ENCODE measurements around the gene ANKH.

ANKH gene

GRCh38 chr5:14708551-14708950 lies 163.0 kb downstream of the ANKH start:
- DNase-seq: no peak

- no peak for DNase-seq
Observed at GRCh38 chr5:14707811-14708390, 163.7 kb downstream of the ANKH start.

- no peak for DNase-seq
Observed at GRCh38 chr5:14706615-14707021, 165.0 kb downstream of the ANKH start.

GRCh38 chr5:14705556-14705955 lies 166.0 kb downstream of the ANKH start:
- no peak for DNase-seq

- DNase-seq: no peak
Observed at GRCh38 chr5:14702238-14702839, 169.2 kb downstream of the ANKH start.

GRCh38 chr5:14701556-14701955 lies 170.0 kb downstream of the ANKH start:
- no peak for DNase-seq

GRCh38 chr5:14700478-14701436 lies 170.8 kb downstream of the ANKH start:
- no peak for DNase-seq

GRCh38 chr5:14699807-14700400 lies 171.7 kb downstream of the ANKH start:
- no peak for DNase-seq

- no peak for DNase-seq
Observed at GRCh38 chr5:14699159-14699558, 172.4 kb downstream of the ANKH start.

GRCh38 chr5:14698495-14698894 lies 173.1 kb downstream of the ANKH start:
- no peak for DNase-seq

- no peak for DNase-seq
Observed at GRCh38 chr5:14696851-14697250, 174.7 kb downstream of the ANKH start.

- DNase-seq: no peak
Observed at GRCh38 chr5:14696057-14696456, 175.5 kb downstream of the ANKH start.

- DNase-seq: no peak
Observed at GRCh38 chr5:14695152-14695551, 176.4 kb downstream of the ANKH start.

GRCh38 chr5:14693070-14693469 lies 178.5 kb downstream of the ANKH start:
- DNase-seq: no peak

- no peak for DNase-seq
Observed at GRCh38 chr5:14687023-14687665, 184.4 kb downstream of the ANKH start.

- DNase-seq: no peak
Observed at GRCh38 chr5:14686517-14686916, 185.1 kb downstream of the ANKH start.

GRCh38 chr5:14685757-14686156 lies 185.8 kb downstream of the ANKH start:
- no peak for DNase-seq

GRCh38 chr5:14684757-14685156 lies 186.8 kb downstream of the ANKH start:
- DNase-seq: no peak

GRCh38 chr5:14683906-14684455 lies 187.6 kb downstream of the ANKH start:
- no peak for DNase-seq

- no peak for DNase-seq
Observed at GRCh38 chr5:14681236-14681752, 190.3 kb downstream of the ANKH start.

GRCh38 chr5:14679595-14679994 lies 192.0 kb downstream of the ANKH start:
- DNase-seq: no peak

GRCh38 chr5:14678773-14679334 lies 192.7 kb downstream of the ANKH start:
- DNase-seq: no peak

All from T1000 (cell line).